ENCODE data around the gene BCL6B.

GRCh38 chr17:7047566-7047965, 24.7 kb downstream of the BCL6B start:
- TF ChIP-seq CTCF (IDR thresholded peaks at IDR 0.05; ENCODE audit: low read depth, low read length, poor library complexity, severe bottlenecking) (no peak), EZH2phosphoT487 (IDR thresholded peaks at IDR 0.05; ENCODE audit: borderline replicate concordance, low read length) (no peak)

All from DOHH2 (cell line).